ENCODE measurements around the gene METTL13.

DNA sequence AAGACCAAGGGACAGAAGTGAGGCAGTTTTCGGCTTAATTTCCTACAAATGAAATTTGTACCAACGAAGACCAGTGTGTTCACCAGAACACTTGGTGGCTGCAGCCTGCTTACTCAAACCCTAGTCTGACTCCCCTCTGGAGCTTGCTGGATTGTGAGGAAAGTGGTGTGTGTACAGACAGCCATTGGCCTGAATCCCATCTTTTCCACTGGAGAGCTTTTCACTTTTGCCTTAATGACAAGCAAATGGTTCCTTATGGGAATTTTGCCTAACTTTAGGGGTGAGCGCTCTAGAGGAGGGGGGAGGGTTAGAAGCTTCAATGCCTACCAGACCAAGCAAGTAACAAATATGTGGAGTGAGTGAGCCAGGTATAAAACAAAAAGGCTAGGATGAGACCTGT, 17.3 kb downstream of the METTL13 start:
- no peak for TF ChIP-seq EZH2 (IDR thresholded peaks at IDR 0.05; ENCODE audit: borderline replicate concordance, insufficient read depth, low read depth, low read length, poor library complexity, severe bottlenecking)
- TF ChIP-seq, protein P1, sequence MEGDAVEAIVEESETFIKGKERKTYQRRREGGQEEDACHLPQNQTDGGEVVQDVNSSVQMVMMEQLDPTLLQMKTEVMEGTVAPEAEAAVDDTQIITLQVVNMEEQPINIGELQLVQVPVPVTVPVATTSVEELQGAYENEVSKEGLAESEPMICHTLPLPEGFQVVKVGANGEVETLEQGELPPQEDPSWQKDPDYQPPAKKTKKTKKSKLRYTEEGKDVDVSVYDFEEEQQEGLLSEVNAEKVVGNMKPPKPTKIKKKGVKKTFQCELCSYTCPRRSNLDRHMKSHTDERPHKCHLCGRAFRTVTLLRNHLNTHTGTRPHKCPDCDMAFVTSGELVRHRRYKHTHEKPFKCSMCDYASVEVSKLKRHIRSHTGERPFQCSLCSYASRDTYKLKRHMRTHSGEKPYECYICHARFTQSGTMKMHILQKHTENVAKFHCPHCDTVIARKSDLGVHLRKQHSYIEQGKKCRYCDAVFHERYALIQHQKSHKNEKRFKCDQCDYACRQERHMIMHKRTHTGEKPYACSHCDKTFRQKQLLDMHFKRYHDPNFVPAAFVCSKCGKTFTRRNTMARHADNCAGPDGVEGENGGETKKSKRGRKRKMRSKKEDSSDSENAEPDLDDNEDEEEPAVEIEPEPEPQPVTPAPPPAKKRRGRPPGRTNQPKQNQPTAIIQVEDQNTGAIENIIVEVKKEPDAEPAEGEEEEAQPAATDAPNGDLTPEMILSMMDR (IDR thresholded peaks at IDR 0.05) = no peak

Data from B cell (primary cell).